Activated naive CD4-positive, alpha-beta T cell treated with anti-CD3 and anti-CD28 coated beads, Interleukin-2, amount 50 U/mL, for 16 hours (primary cell): ENCODE data around the gene GAGE10.
"Not testable (repeated sequence)": the region's sequence is repeated elsewhere in the genome, so short reads cannot be mapped to it uniquely, and the experiment has no call there.

Experiments
- DNase-seq: peaks from one replicate; pipeline ENCODE4 v3.0.0-alpha.2; 2020

The GAGE10 gene

DNA sequence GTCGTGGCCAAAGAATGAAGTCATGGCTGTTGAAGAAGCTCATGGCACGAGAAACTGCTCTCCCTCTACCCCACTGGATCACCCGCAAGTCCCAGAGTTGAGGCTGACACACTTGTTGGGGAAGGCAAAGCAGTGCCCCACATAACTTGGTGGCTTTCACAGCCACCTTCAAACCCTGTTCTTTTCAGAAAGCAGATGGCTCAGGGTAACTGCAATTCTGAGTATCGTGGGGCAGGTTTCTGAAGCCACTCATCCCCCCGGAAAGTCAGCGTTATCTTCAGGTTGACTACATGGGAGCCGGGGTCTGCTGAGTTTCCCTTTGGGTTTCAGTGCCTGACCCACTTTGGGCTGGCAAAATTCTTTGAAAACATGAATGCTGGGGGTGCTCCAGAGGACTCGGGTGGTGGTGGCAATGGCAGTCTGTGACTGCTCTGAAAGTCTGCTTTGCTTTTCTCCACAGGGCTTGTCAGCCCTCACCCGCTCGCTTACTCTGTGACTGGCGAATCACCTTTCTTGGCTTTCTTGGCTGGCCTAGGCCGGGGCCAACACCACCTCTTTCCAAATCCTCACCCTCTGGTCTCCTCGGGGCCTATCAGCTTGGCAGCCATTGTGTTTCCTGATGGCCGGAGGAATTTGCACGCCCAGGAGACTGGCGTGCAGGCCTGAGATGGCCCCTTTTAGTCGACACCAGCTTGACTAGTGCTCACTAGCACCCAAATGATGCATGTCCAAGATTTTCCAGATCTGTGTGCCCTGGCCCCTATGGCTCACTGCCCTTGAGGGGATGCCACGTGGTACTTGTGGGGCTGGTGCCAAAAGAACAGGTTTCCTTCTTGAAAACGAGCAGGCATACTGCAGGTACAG is 26.5 kb upstream of the GAGE10 start:
- DNase-seq: no peak

DNA sequence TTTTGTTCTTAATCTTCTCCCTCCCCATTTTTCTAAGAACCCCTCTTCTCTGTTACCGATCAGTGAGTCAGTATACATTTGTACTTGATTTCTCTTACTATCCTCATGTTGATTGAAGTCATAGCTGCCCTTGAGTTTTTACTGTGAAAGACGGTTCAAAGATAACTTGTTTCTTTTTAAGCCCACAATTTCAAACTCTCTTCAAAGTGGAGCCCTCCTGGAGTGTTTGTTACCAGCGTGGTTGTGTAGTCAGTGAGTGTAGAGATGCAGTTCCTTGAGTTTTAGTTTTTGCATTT is 26.0 kb upstream of the GAGE10 start:
- no peak for DNase-seq

DNA sequence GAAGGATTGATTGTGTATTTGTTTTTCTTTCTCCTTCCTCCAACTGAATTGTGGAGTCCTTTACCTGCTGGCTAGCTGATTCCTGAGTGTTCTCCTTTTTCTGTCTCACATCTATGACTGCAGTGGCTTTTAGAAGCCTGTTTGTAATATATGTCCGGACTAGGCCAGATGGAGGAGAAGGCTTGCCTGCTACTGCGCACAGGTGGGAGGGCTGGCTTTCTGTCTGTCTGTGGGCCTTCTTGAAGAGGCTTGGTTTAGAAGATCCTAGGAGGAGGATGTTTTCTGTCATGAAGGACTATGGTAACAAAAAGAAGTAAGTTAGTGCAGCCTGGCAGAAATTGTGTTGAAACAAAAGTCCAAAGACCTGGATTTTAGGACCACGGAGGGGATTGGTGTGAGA is 25.4 kb upstream of the GAGE10 start:
- DNase-seq: no peak

- no peak for DNase-seq
These were observed 20.8 kb upstream of the GAGE10 start for GRCh38 chrX:49282647-49283011.

DNA sequence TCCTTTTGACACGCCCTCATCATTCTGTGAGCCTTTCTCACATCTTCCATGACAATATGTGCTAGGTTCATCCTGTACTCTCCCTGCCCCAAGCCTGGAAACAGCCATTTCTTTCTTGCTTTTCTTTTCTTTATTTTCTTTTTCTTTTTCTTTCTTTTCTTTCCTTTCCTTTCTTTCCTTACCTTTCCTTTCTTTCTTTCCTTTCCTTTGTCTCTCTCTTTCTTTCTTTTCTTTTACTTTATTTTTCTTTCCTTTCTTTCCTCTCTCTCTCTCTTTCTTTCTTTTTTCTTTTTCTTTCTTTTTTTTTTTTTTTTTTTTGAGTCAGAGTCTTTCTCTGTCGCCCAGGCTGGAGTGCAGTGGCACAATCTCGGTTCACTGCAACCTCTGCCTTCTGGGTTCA is 19.2 kb upstream of the GAGE10 start:
- no peak for DNase-seq

DNA sequence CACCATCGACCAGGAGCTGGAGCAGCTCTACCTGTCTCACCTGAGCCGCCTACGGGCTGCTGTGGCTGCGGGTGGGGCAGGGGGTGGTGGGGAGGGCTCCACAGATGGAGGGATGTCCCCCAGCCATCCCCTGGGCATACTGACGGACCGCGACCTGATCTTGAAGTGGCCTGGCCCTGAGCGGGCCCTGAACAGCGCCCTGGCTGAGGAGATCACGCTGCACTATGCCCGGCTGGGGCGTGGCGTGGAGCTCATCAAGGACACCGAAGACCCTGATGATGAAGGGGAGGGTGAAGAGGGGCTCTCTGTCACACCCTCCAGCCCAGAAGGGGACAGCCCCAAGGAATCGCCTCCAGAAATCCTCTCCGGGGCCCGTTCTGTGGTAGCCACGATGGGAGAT is 17.3 kb upstream of the GAGE10 start:
- DNase-seq: no peak

DNA sequence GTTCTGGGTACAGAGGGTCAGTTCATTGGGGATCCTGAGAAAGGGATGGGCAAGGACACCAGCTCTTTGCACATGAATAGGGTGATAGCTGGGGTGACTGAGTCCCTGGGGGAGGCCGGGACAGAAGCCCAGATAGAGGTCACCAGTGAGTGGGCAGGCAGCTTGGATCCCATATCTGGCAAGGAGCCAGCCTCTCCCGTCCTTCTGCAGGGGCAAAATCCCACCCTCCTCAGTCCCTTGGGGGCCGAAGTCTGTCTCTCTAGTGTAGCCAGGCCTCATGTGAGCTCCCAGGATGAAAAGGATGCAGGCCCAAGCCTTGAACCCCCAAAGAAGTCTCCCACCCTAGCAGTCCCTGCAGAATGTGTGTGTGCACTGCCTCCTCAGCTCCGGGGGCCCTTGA is 16.9 kb upstream of the GAGE10 start:
- no peak for DNase-seq

DNA sequence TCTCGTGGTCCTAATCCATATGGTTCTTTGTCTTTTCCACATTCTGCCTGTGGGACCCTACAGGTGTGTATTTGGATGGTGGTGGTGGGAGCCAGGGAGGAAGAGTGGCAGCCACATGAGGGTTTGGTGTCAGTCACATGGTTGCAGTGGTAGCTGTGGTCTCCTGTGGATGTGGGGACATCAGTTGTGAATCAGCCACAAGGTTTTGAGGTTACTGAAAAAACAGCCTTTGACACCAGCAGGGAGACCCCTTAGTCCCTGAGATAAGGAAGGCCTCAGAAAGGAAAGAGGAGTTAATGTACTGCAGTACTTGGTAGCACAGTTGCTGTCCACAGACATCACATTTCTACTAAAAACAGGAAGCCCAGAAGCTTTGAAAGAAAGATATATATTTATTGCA is 15.8 kb upstream of the GAGE10 start:
- DNase-seq: no peak

- no peak for DNase-seq
These were observed 13.2 kb upstream of the GAGE10 start for GRCh38 chrX:49290215-49290614.

DNA sequence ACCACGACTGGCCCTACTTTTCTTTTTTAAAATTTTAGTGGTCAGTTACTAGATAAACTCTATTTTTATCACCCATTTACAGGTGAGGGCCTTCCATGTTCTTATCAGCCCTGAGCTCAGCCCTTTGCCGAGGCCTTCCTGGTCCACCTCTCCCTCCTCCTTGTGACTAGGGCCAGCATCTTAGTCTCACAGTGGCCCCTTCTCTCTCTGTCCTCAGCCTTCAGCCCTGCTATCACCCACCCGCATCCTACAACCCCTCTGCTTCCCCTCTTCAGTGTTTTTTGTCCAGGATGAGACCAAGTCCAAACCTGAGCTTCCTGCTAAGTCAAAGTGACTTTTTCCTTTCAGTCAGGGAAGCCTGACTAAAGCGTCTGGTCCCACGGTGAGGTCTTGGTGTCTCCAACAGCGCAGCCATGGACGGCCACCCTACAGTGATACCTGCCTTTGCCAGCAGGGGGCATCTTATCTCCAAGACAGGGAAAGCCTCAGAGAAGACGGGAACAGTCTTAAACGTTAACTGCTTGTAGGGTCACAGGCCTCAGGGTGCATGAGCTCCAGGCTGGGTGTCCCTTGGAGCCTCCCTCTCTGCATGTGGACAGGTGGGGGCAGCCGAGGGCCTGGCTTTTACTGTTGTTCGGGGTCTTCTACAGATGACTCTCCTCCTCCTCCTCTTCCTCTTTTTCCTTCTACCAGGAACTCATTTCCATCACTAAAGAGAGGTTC is 11.7 kb upstream of the GAGE10 start:
- DNase-seq: peak; percentile 71

- no peak for DNase-seq
These were observed 10.8 kb upstream of the GAGE10 start for GRCh38 chrX:49292400-49293362.

DNA sequence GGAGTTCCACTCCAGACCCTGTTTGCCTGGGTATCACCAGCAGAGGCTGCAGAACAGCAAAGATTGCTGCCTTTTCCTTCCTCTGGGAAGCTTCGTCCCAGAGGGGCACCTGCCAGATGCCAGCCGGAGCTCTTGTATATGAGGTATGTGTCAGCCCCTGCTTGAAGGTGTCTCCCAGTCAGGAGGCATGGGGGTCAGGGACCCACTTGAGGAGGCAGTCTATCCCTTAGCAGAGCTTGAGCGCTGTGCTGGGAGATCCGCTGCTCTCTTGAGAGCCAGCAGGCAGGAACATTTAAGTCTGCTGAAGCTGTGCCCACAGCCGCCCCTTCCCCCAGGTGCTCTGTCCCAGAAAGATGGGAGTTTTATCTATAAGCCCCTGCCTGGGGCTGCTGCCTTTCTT is 4.2 kb upstream of the GAGE10 start:
- not testable (repeated sequence) for DNase-seq

- DNase-seq: no peak
These were observed 2.7 kb upstream of the GAGE10 start for GRCh38 chrX:49300703-49301102.

- not testable (repeated sequence) for DNase-seq
These were observed 4.3 kb downstream of the GAGE10 start for GRCh38 chrX:49307775-49308174.

GRCh38 chrX:49308604-49309269 is 5.3 kb downstream of the GAGE10 start:
- no peak for DNase-seq

DNA sequence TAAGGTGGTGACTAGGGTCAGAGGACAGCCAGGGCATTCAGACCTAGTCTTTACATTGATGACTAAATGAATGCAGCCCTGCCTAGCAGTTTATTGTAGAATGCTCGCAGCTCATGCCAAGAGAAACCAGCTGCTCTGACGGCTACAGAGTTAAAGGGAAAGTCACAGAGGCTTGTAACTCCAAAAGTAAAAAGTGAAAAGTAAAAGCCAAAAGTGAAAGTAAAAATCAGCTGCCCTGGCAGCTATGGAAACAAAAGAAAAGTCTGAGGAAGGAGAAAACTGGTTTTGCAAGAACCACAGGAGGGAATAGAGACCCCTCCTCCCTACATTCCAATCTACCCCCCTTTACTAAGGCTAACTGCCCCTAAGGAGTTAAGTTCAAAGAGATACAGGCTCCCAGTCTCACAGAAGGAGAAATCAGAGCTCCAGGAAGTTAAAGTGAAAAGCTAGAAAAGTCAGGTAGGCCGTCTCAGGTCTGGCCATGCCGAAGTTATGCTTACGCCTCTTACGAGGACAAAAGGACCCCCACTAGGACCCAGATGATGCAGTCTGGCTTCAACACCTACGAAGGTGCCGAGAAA is 6.0 kb downstream of the GAGE10 start:
- no peak for DNase-seq

DNA sequence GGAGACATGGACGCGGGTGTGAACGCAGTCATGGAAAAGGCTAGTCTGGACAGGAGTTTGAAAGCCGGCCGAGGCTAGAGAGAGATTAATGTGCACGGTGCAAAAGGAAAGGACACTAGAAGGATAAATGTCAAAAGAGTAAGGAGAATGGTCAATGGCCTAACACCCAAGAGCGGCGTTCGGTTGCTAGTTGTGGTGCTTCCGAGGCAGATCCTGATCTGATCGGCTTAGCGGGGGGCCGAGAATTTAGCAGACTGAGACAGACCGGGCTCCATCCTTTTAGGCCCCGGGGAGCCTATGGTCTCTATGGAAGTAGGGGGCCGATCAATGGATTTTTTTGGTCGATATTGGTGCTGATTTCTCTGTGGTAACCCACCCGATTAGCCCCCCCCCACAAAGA is 6.9 kb downstream of the GAGE10 start:
- DNase-seq: no peak

DNA sequence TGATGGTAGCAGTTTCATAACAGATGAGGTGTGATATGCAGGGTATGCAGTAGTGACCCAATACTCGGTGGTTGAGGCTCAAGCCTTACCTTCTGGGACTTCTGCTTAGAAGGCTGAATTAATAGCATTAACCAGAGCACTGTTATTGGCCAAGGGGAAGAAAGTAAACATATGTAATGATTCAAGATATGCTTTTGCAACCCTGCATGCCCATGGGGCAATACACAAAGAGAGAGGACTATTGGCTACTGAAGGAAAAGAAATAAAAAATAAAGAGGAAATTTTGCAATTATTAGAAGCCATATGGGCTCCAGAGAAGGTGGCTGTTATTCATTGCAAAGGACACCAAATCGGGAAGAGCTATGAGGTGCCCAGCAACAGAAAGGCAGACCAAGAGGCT is 8.7 kb downstream of the GAGE10 start:
- DNase-seq: no peak

DNA sequence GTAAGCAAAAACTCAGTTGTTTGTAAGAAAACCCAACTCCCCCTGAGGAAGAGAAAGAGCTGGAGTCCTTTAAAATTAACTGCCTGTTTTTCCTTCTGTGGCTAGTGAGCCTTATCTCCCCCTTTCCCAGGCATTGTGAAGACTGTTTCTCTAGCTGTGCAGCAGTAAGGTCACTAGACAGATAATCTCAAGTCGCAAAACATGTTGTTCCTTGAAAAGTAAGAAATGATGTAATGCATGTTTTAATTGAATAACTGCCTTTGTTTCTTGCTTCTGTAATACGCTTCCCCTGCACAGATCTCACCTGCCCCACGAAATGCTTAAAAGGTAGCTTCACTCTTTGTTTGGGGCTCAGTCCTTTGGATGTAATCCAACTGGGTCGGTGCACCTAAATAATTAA is 12.6 kb downstream of the GAGE10 start:
- no peak for DNase-seq

GRCh38 chrX:49321737-49322136 is 18.3 kb downstream of the GAGE10 start, which contains the start of gene GAGE12J:
GAGE12J (plus strand) TSS chrX:49322037; CDS start chrX:49323194, 1,157 bp downstream.
- not testable (repeated sequence) for DNase-seq

GRCh38 chrX:49322266-49322665 is 18.8 kb downstream of the GAGE10 start:
- DNase-seq: not testable (repeated sequence)

DNA sequence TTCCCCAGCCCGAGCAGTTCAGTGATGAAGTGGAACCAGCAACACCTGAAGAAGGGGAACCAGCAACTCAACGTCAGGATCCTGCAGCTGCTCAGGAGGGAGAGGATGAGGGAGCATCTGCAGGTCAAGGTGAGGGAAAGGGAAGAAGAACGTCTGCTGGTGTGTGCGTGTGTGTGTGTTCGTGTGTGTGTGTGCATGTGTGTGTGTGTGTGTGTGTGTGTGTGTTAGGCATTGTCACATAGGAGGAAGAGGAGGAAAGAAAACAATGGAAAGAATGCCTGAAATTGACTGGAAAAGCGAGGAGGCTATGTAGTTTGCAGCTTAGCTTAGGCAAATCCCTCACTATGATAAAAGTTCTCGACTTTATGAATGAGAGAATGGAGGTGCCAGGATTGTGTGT is 20.3 kb downstream of the GAGE10 start:
- not testable (repeated sequence) for DNase-seq
